Neural cell (in vitro differentiated cells): ENCODE results near the gene MCOLN3. TPM values are rescaled to one million over a fixed set of nuclear protein-coding genes. Genes with fewer than 3 reads are reported as not detected.

Experiments
- H2AFZ ChIP-seq: fragments of 200-600, 300-800 bp; sonication (generic), shearing (Covaris generic); 2 replicates; pipeline ENCODE4 v1.6.0; 2014; ENCODE audit warnings: low read depth, mild to moderate bottlenecking, antibody characterized with exemption, low read length, moderate library complexity
- H3F3A ChIP-seq: fragments of 200-600 bp; shearing (Covaris generic); 2 replicates; pipeline ENCODE4 v1.6.1; 2016; ENCODE audit warnings: mild to moderate bottlenecking, moderate library complexity, mixed read lengths, antibody characterized with exemption, low read length; ENCODE audit not compliant: insufficient read depth, poor library complexity, severe bottlenecking
- H3K27ac ChIP-seq: fragments of 200-600, 300-800 bp; sonication (generic), shearing (Covaris generic); 2 replicates; pipeline ENCODE4 v1.5.1; 2014; ENCODE audit warnings: mild to moderate bottlenecking, low read length, moderate library complexity
- H3K27me3 ChIP-seq: fragments of 300-800, 200-600 bp; sonication (generic), shearing (Covaris generic); 2 replicates; pipeline ENCODE4 v1.6.0; 2014; ENCODE audit warnings: mild to moderate bottlenecking, low read depth, low read length, moderate library complexity; ENCODE audit not compliant: insufficient read depth
- H3K36me3 ChIP-seq: fragments of 300-800, 200-600 bp; sonication (generic), shearing (Covaris generic); 2 replicates; pipeline ENCODE4 v1.5.1; 2014; ENCODE audit warnings: mild to moderate bottlenecking, antibody characterized with exemption, low read length, moderate library complexity; ENCODE audit not compliant: insufficient read depth
- H3K4me2 ChIP-seq: fragments of 300-800, 200-600 bp; sonication (generic), shearing (Covaris generic); 2 replicates; pipeline ENCODE4 v1.6.0; 2014; ENCODE audit warnings: mild to moderate bottlenecking, low read length
- H3K4me3 ChIP-seq: fragments of 300-800, 200-600 bp; sonication (generic), shearing (Covaris generic); 2 replicates; pipeline ENCODE4 v1.5.1; 2014; ENCODE audit warnings: mild to moderate bottlenecking, low read length, moderate library complexity
- H3K79me2 ChIP-seq: fragments of 200-600 bp; shearing (Covaris generic); replicated peaks from 2 replicates; pipeline ENCODE4 v1.6.0; 2014; ENCODE audit warnings: mild to moderate bottlenecking, low read length, moderate library complexity; ENCODE audit not compliant: insufficient read depth
- H3K9ac ChIP-seq: fragments of 300-800, 200-600 bp; sonication (generic), shearing (Covaris generic); 2 replicates; pipeline ENCODE4 v1.6.1; 2016; ENCODE audit warnings: mild to moderate bottlenecking, low read length, mixed read lengths
- H3K9me2 ChIP-seq: fragments of 200-600 bp; shearing (Covaris generic); 2 replicates; pipeline ENCODE4 v1.6.1; 2016; ENCODE audit warnings: mild to moderate bottlenecking, low read length, mixed read lengths; ENCODE audit not compliant: insufficient read depth
- H3K9me3 ChIP-seq: fragments of 200-600, 300-800 bp; sonication (generic), shearing (Covaris generic); 2 replicates; pipeline ENCODE4 v1.6.1; 2016; ENCODE audit warnings: mild to moderate bottlenecking, mixed run types, low read length, moderate library complexity, mixed read lengths
- H4K20me1 ChIP-seq: fragments of 200-600 bp; shearing (Covaris generic); 2 replicates; pipeline ENCODE4 v1.6.1; 2016; ENCODE audit warnings: mild to moderate bottlenecking, mixed run types; ENCODE audit not compliant: insufficient read depth
- EP300 ChIP-seq: fragments of 450-650 bp; conservative IDR thresholded peaks from 2 replicates; pipeline ENCODE4 v1.6.1; 2014; ENCODE audit warnings: antibody characterized with exemption, mild to moderate bottlenecking, moderate library complexity; ENCODE audit not compliant: poor library complexity, severe bottlenecking
- EZH2 ChIP-seq: fragments of 200-600, 300-800 bp; shearing (Covaris generic), sonication (generic); IDR thresholded peaks from 2 replicates; pipeline ENCODE4 v1.6.1; 2014; ENCODE audit warnings: antibody characterized with exemption, low read length, borderline replicate concordance, mild to moderate bottlenecking; ENCODE audit not compliant: insufficient read depth, poor library complexity, severe bottlenecking
- MXI1 ChIP-seq: fragments of 450-650 bp; conservative IDR thresholded peaks from 2 replicates; pipeline ENCODE4 v1.6.1; 2014; ENCODE audit warnings: antibody characterized with exemption, mild to moderate bottlenecking; ENCODE audit not compliant: poor library complexity, severe bottlenecking
- POLR2AphosphoS5 ChIP-seq: IDR thresholded peaks from 2 replicates; pipeline ENCODE4 v1.6.1; 2012
- RAD21 ChIP-seq: fragments of 450-650 bp; conservative IDR thresholded peaks from 2 replicates; pipeline ENCODE4 v1.6.1; 2014; ENCODE audit warnings: antibody characterized with exemption, mild to moderate bottlenecking, moderate library complexity
- SMC3 ChIP-seq: fragments of 450-650 bp; conservative IDR thresholded peaks from 2 replicates; pipeline ENCODE4 v1.6.1; 2014; ENCODE audit warnings: antibody characterized with exemption, mild to moderate bottlenecking, moderate library complexity; ENCODE audit not compliant: poor library complexity
- TAF1 ChIP-seq: IDR thresholded peaks from 2 replicates; pipeline ENCODE4 v1.6.1; 2012; ENCODE audit warnings: low read depth
- polyA plus RNA-seq: library from polyadenylated mRNA; depleted of rRNA; stranded (reverse); fragments of >200 nt; gene quantifications from 2 replicates; pipeline ENCODE4 v1.2.3, GENCODE V29; 2014
- TF ChIP-seq, protein P1 (sequence below): IDR thresholded peaks from 2 replicates; pipeline ENCODE4 v1.6.1; 2012; ENCODE audit warnings: borderline replicate concordance
- TF ChIP-seq, protein P2 (sequence below): fragments of 450-650 bp; IDR thresholded peaks from 2 replicates; pipeline ENCODE4 v1.5.1; 2014; ENCODE audit warnings: antibody characterized with exemption, mild to moderate bottlenecking, moderate library complexity; ENCODE audit not compliant: poor library complexity, severe bottlenecking

MCOLN3 gene
- polyA plus RNA-seq, 1 donor from 2014 or later: not detected

DNA sequence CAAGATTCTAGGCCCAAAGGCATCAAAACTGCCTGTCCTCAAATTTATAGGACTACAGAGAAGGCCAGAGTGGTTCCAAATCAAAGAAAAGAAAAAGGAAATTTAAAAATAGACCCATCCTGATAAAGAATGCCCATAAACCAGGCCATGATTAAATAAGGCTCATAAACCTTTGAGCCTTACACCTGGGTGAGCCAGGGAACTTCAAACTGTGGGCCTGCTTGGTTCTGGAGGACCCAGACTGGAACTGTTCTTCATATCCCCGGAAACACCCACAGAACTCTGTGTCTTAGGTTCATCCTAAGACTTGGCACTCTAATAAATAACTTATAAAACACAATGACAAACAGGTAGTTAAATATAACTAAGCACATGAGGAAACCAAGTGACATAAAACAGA, 80.2 kb downstream of the MCOLN3 start:
- Histone ChIP-seq H3F3A (no peaks in the 10 kb centered on the region), H2AFZ (no peak overlapping the region), H3K27me3 (no peaks in the 10 kb centered on the region), H3K9me2 (no peaks in the 10 kb centered on the region), H3K4me3 (no peak overlapping the region), H4K20me1 (no peaks in the 10 kb centered on the region), H3K9me3 (no peaks in the 10 kb centered on the region), H3K4me2 (no peak overlapping the region), H3K36me3 (no peaks in the 10 kb centered on the region), H3K9ac (no peak overlapping the region), H3K79me2 (no peaks in the 10 kb centered on the region), H3K27ac (no peak overlapping the region)
- TF ChIP-seq POLR2AphosphoS5 (no peak), MXI1 (no peak), RAD21 (no peak), EP300 (no peak), TAF1 (no peak), SMC3 (no peak), EZH2 (no peak)
- TF ChIP-seq, protein P1, sequence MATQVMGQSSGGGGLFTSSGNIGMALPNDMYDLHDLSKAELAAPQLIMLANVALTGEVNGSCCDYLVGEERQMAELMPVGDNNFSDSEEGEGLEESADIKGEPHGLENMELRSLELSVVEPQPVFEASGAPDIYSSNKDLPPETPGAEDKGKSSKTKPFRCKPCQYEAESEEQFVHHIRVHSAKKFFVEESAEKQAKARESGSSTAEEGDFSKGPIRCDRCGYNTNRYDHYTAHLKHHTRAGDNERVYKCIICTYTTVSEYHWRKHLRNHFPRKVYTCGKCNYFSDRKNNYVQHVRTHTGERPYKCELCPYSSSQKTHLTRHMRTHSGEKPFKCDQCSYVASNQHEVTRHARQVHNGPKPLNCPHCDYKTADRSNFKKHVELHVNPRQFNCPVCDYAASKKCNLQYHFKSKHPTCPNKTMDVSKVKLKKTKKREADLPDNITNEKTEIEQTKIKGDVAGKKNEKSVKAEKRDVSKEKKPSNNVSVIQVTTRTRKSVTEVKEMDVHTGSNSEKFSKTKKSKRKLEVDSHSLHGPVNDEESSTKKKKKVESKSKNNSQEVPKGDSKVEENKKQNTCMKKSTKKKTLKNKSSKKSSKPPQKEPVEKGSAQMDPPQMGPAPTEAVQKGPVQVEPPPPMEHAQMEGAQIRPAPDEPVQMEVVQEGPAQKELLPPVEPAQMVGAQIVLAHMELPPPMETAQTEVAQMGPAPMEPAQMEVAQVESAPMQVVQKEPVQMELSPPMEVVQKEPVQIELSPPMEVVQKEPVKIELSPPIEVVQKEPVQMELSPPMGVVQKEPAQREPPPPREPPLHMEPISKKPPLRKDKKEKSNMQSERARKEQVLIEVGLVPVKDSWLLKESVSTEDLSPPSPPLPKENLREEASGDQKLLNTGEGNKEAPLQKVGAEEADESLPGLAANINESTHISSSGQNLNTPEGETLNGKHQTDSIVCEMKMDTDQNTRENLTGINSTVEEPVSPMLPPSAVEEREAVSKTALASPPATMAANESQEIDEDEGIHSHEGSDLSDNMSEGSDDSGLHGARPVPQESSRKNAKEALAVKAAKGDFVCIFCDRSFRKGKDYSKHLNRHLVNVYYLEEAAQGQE: no peak
- TF ChIP-seq, protein P2, sequence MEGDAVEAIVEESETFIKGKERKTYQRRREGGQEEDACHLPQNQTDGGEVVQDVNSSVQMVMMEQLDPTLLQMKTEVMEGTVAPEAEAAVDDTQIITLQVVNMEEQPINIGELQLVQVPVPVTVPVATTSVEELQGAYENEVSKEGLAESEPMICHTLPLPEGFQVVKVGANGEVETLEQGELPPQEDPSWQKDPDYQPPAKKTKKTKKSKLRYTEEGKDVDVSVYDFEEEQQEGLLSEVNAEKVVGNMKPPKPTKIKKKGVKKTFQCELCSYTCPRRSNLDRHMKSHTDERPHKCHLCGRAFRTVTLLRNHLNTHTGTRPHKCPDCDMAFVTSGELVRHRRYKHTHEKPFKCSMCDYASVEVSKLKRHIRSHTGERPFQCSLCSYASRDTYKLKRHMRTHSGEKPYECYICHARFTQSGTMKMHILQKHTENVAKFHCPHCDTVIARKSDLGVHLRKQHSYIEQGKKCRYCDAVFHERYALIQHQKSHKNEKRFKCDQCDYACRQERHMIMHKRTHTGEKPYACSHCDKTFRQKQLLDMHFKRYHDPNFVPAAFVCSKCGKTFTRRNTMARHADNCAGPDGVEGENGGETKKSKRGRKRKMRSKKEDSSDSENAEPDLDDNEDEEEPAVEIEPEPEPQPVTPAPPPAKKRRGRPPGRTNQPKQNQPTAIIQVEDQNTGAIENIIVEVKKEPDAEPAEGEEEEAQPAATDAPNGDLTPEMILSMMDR: no peak

Other genes starting within 250 kb of the MCOLN3 start
- gene LPAR3, start 155.3 kb downstream of the MCOLN3 start, polyA plus RNA-seq: 0.54 TPM in 1 of 2 replicates, not detected in the other
- not detected in 2 replicates for gene MCOLN2, start 51.4 kb downstream of the MCOLN3 start, polyA plus RNA-seq
- gene SYDE2, start 152.5 kb upstream of the MCOLN3 start, polyA plus RNA-seq: 0.66 and 0.90 TPM in 2 replicates
- 94.6 and 103 TPM in 2 replicates for gene C1orf52, start 211.2 kb upstream of the MCOLN3 start, polyA plus RNA-seq
- 17.3 and 18.9 TPM in 2 replicates for gene BCL10, start 228.1 kb upstream of the MCOLN3 start, polyA plus RNA-seq